ENCODE measurements around the gene FLNB. TPM values are rescaled to one million over a fixed set of nuclear protein-coding genes. Genes with fewer than 3 reads are reported as not detected.

The FLNB gene
- total RNA-seq, 1 experiment from 2014 or later = 127 TPM

- Mint-ChIP-seq H3K27ac (no peak overlapping the region), H3K36me3 (no peaks in the 10 kb centered on the region), H3K4me1 (peaks cover 9% of the 10 kb centered on the region), H3K4me3 (no peak overlapping the region), H3K27me3 (ENCODE audit: low read depth) (no peaks in the 10 kb centered on the region), H3K9me3 (no peaks in the 10 kb centered on the region)
- no peak for DNase-seq (ENCODE audit: low spot score)
- ChIA-PET CTCF (no interaction called here), POLR2A (no interaction called here)
- TF ChIP-seq ATF1 (CRISPR knock-in tag; IDR thresholded peaks at IDR 0.05) = no peak
- TF ChIP-seq RELA (CRISPR knock-in tag; IDR thresholded peaks at IDR 0.05; ENCODE audit: borderline replicate concordance) = no peak
- TF ChIP-seq JAZF1 (CRISPR knock-in tag; IDR thresholded peaks at IDR 0.05) = no peak
- no peak for TF ChIP-seq E2F1 (CRISPR knock-in tag; IDR thresholded peaks at IDR 0.05)
- no peak for TF ChIP-seq CREB1 (CRISPR knock-in tag; IDR thresholded peaks at IDR 0.05)
- no peak for TF ChIP-seq PREB (CRISPR knock-in tag; IDR thresholded peaks at IDR 0.05; ENCODE audit: borderline replicate concordance)
- TF ChIP-seq ATF3 (CRISPR knock-in tag; conservative IDR thresholded peaks at IDR 0.05) = no peak
- no peak for TF ChIP-seq ZBTB21 (CRISPR knock-in tag; IDR thresholded peaks at IDR 0.05; ENCODE audit: borderline replicate concordance)
- no peak for TF ChIP-seq ATF6 (CRISPR knock-in tag; IDR thresholded peaks at IDR 0.05)
- no peak for TF ChIP-seq FOXP1 (CRISPR knock-in tag; IDR thresholded peaks at IDR 0.05; ENCODE audit: borderline replicate concordance)
- no peak for TF ChIP-seq PRRX2 (CRISPR knock-in tag; IDR thresholded peaks at IDR 0.05)
- no peak for TF ChIP-seq NR3C1 (CRISPR knock-in tag; conservative IDR thresholded peaks at IDR 0.05; ENCODE audit: low read depth)
- TF ChIP-seq AR (CRISPR knock-in tag; IDR thresholded peaks at IDR 0.05) = no peak
- no peak for TF ChIP-seq ZMAT4 (CRISPR knock-in tag; IDR thresholded peaks at IDR 0.05)
- no peak for TF ChIP-seq AFF4 (CRISPR knock-in tag; IDR thresholded peaks at IDR 0.05; ENCODE audit: borderline replicate concordance)
- TF ChIP-seq USF1 (CRISPR knock-in tag; IDR thresholded peaks at IDR 0.05) = no peak
- no peak for TF ChIP-seq ZNF219 (CRISPR knock-in tag; IDR thresholded peaks at IDR 0.05; ENCODE audit: borderline replicate concordance)
- TF ChIP-seq TEAD4 (CRISPR knock-in tag; IDR thresholded peaks at IDR 0.05) = no peak
- ATAC-seq = no peak
These were observed 44.3 kb upstream of the FLNB start for GRCh38 chr3:57963811-57964346.
